Measurements from ENCODE around the gene PPM1F.
"Not testable (repeated sequence)": the region's sequence is repeated elsewhere in the genome, so short reads cannot be mapped to it uniquely, and the experiment has no call there.

Gene PPM1F

DNA sequence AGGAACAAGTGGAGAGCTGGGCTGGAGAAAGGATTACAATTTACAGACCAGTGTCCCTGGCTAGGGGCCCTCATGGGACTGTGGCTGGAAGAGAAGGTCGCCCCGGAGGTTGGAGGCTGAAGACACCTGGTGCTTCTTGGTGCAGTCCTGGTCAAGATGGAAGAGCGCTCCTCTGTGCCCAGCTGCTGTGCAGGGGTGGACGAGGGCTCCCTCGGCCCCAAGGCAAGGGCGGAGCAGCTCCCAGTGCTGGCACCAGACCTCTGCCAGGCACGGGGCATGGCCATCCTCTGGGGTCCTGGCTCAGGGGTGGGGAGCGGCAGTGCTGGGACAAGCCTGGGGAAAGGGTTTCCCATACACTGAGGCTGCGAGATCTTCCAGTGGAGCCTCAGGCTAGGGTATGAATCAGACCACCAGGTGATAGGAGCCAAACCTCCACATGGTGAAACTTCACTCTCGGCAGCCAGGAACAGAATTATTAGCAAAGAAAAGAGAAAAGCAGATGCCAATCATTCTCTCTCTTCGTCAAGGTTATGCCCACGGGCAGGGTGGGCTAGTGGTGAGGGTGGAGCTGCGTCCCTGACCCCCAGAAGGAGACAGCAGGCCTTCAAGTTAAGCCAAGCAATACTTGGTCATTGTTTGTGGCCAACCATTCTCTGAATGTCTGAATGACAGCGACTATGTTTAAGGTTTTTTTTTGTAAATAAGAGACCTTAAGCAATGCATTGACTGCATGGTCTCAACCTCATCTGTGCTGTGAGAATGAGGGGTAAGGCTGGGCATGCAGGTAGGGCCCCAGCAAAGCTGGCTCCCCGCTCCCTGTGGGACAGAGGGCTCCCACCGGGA, 32.1 kb downstream of the PPM1F start:
- DNase-seq (ENCODE audit: insufficient read length, low spot score) (no peak), FAIRE-seq (no peak)
- TF ChIP-seq POLR2A (IDR thresholded peaks at IDR 0.05; ENCODE audit: low read depth, low read length), result no peak

DNA sequence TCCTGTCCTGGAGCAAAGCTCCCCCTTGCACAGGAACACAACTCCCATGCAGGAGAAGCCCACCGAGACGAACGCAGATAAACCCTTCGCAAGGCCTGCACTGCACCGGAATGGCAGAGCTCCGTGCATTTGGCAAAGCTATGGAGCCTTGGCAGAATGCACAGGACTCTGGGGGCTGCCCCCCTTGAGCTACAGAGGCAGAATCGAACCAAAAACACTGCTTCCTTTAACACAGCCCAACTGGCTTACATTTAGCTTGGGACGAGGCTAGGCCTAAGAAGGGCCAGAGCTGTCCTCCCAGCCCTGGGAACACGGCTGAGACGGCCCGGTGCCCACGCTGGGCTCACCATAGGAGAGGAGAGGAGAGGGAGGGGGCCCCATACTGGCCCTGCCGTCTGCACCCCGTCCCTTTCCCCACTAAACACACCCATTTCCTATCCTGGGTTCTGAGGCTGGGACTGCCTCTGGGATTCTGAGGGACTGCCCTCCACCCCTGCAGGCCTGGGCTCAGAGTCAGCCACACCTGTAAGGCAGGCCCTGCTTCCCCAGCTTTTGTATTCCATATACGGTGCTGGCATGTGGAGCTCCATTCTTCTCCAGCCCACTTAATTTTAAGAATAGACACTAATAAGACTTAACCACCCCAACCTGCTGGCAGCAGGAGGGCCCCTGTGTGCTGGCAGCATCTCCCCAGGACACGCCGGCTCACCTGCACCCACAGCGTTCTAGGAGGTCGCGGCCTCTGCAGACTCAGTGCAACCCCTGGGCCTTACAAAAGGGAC, 32.9 kb downstream of the PPM1F start:
- FAIRE-seq (no peak), DNase-seq (ENCODE audit: insufficient read length, low spot score) (no peak)
- no peak for TF ChIP-seq POLR2A (IDR thresholded peaks at IDR 0.05; ENCODE audit: low read depth, low read length)

DNA sequence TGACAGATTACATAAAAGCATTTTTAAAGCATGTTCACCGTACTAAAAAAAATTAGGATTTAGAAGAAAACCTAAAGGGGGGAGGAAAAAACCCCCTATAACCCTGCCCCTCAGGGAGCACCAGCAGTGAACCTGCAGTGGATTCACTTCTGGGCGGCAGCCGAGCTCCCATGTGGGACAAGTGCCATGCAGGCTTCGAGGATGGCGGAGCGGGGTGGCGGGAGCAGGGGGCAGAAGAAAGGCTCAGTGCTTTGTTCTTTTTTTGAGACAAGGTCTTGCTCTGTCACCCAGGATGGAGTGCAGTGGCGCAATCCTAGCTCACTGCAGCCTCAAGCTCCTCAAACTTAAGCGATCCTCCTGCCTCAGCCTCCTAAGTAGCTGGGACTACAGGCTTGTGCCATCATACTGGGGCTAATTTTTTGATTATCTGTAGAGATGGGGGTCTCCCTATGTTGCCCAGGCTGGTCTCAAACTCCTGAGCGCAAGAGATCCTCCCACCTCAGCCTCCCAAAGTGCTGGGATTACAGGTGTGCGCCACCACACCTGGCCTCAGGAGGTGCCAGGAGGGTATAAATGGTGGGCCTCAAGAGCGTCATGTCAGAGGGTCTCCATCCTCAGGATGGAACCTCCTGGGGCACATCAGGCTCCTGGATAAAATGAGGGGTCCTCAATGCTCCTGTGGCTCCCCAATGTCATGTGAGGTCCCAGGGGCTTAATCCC, 34.0 kb downstream of the PPM1F start:
- no peak for FAIRE-seq
- DNase-seq (ENCODE audit: insufficient read length, low spot score), result no peak
- no peak for TF ChIP-seq POLR2A (IDR thresholded peaks at IDR 0.05; ENCODE audit: low read depth, low read length)

- FAIRE-seq (no peak), DNase-seq (ENCODE audit: insufficient read length, low spot score) (no peak)
- no peak for TF ChIP-seq POLR2A (IDR thresholded peaks at IDR 0.05; ENCODE audit: low read depth, low read length)
Observed at GRCh38 chr22:21917959-21918261, 34.7 kb downstream of the PPM1F start.

DNA sequence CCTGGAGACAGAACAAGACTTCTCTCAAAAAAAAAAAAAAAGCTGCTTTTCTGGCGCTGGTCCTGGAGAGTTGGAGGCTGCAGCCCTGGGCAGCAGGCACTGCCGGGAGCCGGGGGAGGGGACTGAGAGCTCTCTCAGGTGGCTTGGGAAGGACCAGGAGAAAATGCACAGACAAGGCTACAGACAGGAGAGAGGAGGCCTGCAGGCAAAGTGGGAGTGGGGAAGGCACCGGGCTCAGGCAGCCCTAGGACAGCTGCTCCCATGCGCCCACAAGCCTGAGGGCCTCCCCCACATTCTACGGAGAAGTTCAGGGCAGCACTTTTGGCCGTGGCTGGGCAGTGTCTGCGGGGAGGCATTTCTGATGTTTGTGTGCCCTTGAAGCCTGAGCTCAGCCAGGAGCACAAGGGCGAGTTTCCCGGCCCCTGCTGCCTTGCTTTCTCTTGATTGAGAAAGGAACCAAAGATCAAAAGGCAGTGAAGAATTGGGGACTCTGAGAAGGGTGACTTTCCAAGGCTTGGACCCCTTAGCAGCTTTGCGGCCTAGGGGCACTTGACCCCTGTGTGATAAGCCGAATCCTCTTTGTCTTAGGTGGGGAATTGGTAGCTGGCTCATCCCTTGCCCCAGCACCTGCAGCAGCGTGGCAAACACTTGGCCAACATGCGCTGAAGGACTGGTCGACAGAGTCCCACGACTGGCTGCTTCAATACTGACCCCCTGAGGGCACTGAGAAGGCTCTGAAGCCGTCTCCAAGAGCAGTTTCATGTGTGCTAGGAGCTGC, 35.3 kb downstream of the PPM1F start:
- DNase-seq (ENCODE audit: insufficient read length, low spot score), result no peak
- FAIRE-seq, result no peak

GRCh38 chr22:21916309-21916918, 36.2 kb downstream of the PPM1F start:
- DNase-seq (ENCODE audit: insufficient read length, low spot score), result no peak
- FAIRE-seq, result no peak
- no peak for TF ChIP-seq POLR2A (IDR thresholded peaks at IDR 0.05; ENCODE audit: low read depth, low read length)

More for the DNA sequence above, 35.3 kb downstream of the PPM1F start:
- TF ChIP-seq POLR2A (IDR thresholded peaks at IDR 0.05; ENCODE audit: low read depth, low read length), result no peak

DNA sequence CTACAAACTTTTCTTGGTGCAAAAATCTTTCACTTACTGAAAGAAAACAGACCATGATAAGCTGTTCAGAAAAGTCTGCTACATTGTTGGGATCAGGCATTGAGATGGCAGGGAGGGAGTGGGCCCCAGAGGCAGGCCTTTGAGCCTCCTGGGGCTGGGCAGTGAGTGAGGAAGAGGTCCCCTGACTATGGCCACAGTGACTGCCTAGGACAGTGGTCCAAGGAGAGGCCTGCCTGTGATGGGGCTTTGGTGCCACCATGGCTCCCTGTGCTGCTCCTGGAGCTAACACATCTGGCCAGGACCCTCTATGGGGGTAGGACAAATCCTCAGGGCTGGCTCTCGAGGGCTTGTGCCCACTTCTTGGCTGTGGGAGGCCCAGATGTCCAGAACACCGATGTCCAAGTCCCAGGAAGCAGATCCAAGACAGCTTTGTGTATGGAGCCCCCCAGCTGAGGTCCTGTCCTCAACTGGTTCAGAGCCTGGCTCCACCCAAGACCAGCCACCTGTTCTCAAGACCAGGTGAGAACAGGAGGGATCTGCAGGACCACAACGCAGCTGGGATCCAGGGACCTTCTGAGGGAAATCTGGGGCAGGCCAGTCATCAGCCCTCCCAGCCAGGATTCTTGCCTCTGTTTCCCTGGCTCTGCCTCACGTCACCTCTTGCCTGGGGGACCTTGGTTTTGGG, 36.9 kb downstream of the PPM1F start:
- DNase-seq (ENCODE audit: insufficient read length, low spot score) (no peak), FAIRE-seq (no peak)
- TF ChIP-seq POLR2A (IDR thresholded peaks at IDR 0.05; ENCODE audit: low read depth, low read length), result no peak

DNA sequence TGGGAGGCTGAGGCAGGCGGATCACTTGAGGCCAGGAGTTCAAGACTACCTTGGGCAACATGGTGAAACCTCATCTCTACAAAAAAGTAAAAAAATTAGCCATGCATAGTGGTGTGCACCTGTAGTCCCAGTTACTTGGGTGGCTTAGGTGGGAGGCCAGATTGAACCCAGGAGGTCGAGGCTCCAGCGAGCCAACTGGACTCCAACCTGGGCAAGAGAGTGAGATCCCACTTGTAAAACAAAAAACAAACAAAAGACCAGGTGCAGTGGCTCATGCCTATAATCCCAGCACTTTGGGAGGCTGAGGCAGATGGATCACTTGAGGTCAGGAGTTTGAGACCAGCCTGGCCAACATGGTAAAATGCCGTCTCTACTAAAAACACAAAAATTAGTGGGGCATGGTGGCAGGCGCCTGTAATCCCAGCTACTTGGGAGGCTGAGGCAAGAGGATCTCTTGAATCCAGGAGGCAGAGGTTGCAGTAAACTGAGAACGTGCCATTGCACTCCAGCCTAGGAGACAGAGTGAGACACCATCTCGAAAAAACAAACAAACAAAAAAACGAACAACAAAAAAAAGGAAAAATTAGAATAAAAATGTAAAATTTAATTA, 38.5 kb downstream of the PPM1F start:
- not testable (repeated sequence) for DNase-seq (ENCODE audit: insufficient read length, low spot score); FAIRE-seq

GRCh38 chr22:21910367-21910766, 42.3 kb downstream of the PPM1F start:
- not testable (repeated sequence) for FAIRE-seq; DNase-seq (ENCODE audit: insufficient read length, low spot score)

- DNase-seq (ENCODE audit: insufficient read length, low spot score) (no peak), FAIRE-seq (no peak)
- no peak for TF ChIP-seq POLR2A (IDR thresholded peaks at IDR 0.05; ENCODE audit: low read depth, low read length)
Observed at GRCh38 chr22:21909871-21910270, 42.8 kb downstream of the PPM1F start.

GRCh38 chr22:21907638-21908522, 44.8 kb downstream of the PPM1F start:
- DNase-seq (ENCODE audit: insufficient read length, low spot score) (no peak), FAIRE-seq (no peak)
- no peak for TF ChIP-seq POLR2A (IDR thresholded peaks at IDR 0.05; ENCODE audit: low read depth, low read length)

DNA sequence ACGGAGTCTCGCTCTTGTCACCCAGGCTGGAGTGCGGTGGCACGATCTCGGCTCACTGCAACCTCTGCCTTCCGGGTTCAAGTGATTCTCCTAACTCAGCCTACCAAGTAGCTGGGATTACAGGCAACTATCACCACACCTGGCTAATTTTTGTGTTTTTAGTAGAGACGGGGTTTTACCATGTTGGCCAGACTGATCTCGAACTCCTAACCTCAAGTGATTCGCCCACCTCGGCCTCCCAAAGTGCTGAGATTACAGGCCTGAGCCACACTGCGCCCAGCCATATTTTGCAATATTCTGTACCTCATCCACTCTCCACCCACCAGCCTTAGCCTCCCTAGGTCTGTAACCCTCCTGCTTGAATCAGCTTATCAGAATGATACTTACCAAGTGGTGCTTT, 47.4 kb downstream of the PPM1F start:
- FAIRE-seq; DNase-seq (ENCODE audit: insufficient read length, low spot score): not testable (repeated sequence)

All from H54 (cell line).